Measurements from ENCODE around the gene SREBF2.

SREBF2 gene

DNA sequence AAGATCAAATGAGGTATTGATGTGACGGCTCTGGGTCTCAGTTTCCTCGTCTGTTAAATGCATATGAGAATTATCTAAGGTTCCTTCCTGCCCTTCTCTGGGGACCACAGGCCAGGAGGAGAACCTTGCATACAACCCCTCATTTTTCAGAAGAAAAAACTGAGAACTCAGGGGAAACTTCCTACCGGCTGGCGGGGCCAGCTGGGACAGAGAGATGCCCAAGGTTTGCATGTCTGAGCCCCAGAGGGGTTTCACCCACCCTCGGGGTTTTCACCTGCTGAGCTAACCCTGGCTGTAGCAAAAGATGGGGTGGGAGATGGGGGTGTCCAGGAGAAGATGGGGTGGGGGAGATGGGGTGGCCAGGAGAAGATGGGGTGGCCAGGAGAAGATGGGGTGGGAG, 89.4 kb downstream of the SREBF2 start:
- DNase-seq (ENCODE audit: low read depth): no peak

DNA sequence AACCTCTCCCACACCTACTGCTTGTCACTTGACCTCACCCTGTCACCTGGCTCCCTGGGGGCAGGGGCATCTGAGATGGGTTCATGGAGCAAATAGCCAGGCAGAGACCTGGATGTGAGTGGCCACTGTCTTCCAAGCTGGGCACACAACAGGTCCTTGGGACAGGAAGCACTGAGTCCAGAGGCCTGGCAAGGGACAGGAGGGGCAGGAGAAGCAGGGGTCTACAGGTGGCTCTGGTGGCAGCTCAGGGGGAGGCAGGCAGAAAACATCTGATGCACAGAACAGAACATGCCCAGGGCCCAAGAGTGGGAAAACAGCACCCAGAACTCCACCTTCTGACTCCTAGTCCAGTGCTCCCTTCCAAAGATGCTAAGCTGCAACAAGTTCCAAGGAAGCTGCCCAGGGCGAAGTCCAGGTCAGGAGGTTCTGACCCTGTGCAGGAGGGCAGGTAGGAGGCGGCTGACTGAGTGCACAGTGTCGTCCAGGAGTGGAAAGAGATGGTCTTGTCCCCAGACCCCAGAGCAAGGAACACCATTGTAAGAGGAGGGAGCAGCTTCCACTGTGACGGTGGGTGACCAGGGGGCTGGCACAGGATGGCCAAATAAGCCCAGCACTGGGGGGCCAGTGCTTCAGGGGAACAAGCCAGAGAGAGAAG, 90.2 kb downstream of the SREBF2 start:
- DNase-seq (ENCODE audit: low read depth): no peak

- DNase-seq (ENCODE audit: low read depth): no peak
Observed at GRCh38 chr22:41923595-41924276, 90.8 kb downstream of the SREBF2 start.

GRCh38 chr22:41925783-41926460, 93.0 kb downstream of the SREBF2 start:
- no peak for DNase-seq (ENCODE audit: low read depth)

- DNase-seq (ENCODE audit: low read depth): no peak
Observed at GRCh38 chr22:41927813-41928212, 94.9 kb downstream of the SREBF2 start.

- DNase-seq (ENCODE audit: low read depth): no peak
Observed at GRCh38 chr22:41928593-41929417, 95.9 kb downstream of the SREBF2 start.

- DNase-seq (ENCODE audit: low read depth): no peak
Observed at GRCh38 chr22:41929418-41929810, 96.5 kb downstream of the SREBF2 start.

DNA sequence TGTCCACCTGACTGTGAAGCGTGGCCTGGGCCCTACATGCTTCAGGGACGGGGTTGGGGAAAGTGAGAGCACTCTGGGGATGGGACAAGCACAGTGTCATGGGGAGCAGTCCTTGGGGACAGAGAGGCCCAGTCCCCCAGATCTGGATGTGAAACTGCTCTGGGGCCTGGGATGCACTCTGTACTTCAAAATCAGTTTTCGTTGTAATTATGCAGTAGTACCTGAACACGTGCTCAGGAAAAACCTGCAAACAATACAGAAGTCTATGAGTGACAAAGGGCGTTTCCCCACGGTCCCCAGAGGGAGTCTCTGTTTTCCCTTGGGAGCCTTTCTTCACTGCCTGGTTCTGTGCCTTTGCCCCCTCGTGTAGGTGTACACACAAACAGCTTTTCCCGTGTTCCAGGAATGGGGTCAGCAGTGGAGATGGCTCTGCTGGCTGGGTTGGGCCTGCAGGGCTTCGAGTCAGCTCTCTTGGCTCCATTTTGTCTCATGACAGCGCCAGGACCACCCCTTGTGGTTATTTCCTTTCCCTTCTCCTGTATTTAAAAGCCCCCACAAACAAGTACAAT, 98.9 kb downstream of the SREBF2 start:
- DNase-seq (ENCODE audit: low read depth): no peak

DNA sequence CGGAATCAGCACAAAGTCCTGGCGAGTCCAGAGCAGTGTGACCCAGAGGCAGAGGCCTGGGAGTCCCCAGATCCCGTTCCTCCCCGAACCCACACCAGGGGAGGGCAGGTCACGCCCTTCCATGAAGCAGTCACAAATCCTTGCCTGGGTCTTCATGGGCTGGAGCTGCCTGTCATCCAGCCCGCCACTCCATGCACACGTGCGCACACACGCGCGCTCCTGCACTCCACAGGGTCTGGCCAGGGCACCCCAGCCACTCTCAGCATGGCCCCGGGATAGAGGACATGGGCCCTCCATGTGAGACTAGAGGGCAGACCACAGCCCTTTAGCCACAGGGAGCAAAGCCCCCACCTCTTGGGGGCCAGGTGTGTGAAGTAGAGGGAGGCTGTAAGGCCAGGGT, 99.4 kb downstream of the SREBF2 start:
- DNase-seq (ENCODE audit: low read depth): no peak

DNA sequence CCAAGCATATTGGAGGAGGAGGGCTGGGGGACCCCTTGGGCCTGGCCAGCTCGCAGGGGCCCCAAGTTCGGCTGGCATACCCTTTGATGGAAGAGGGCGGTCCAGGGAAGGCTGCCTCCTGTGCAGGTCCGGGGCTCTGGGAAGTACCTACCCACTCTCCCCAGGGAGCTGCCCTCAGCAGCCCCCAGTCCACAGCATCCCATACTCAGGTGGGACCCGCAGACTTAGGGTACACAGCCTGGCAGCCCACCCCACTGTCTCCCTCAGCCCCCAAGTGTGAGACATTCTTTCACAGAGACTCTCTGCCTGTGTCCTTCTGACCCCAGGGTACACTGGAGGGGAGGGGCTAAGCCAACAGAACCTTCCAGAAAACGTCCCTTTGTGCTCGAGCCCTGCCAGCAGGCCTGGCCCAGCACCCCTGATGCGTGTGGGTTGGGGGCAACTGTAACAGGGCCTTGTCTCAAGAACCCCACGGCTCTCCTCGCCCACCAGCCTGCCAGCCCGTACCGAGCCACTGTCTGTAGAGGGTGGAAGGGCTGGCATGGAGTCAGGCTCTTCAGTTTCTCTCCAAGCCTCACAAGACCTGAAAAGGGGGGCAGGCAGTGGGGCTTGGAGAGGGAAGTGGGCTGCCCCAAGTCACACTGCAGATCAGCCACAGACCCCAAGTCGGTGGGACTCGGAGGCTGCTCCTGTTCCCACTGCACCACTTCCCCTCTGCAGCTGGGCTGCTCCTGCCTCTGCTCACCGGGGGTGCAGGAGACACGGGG, 100.7 kb downstream of the SREBF2 start:
- DNase-seq (ENCODE audit: low read depth): no peak

DNA sequence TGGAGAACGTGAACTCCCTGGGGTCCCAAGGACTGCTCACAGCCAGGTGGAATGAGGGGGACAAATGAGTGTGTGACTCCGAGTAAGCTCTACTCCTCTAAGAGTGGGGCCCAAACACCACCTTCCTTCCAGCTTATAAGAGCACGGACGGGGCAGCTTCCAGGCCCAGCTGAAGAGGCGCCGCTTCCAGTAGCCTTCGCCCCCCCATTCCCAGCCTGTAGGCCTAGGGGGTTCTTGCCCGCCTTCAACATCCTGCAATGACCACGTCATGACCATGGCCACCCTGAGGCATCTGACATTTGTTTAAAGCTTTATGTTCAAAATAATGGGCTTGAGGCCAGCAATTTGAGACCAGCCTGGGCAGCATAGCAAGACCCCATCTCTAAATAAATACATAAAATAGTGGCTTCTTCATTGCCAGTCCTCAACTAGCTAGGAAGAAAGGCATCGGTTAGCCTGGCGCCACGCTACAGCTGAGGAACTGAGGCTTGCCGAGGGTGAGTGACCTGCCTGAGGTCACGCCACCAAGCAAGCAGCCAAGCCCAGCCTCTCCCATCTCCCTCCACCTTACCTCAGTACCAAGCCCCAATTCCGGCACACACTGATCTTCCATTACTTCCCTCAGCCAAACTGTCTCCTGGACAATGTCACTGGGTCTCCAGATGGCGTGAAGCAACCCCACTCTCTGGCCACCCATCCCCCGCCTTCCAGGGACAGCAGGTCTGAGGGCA, 101.5 kb downstream of the SREBF2 start:
- no peak for DNase-seq (ENCODE audit: low read depth)

DNA sequence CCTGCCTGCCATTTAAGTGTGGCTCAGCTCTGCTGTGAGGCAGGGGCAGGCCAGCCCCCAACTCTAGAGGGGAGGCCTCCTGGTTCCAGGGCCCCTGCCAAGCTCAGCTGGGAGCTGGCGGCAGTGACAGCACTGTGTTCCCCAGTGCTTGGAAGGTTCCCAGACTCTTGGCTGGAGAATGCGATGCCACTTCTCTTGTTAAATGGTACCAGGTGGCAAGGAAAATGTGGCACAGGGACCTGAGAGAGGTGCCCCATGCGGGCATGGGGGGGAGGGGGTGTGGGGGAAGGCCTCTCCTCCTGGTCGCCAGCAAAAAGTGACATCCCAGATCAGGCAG, 102.1 kb downstream of the SREBF2 start:
- no peak for DNase-seq (ENCODE audit: low read depth)

- DNase-seq (ENCODE audit: low read depth): no peak
Observed at GRCh38 chr22:41935509-41935908, 102.6 kb downstream of the SREBF2 start.

DNA sequence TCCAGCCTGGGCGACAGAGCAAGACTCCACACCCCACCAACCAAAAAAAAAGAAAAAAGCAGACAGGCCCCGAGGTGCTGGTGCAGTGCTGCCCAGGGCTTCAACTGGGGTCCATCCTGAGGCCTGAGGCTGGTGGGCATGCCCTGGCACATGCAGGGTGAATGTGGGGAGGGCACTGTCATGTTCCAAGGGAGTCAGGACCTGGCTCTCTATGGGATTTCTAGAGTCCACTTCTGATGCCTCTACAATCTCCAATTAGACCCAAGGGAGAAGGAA, 103.9 kb downstream of the SREBF2 start:
- no peak for DNase-seq (ENCODE audit: low read depth)

DNA sequence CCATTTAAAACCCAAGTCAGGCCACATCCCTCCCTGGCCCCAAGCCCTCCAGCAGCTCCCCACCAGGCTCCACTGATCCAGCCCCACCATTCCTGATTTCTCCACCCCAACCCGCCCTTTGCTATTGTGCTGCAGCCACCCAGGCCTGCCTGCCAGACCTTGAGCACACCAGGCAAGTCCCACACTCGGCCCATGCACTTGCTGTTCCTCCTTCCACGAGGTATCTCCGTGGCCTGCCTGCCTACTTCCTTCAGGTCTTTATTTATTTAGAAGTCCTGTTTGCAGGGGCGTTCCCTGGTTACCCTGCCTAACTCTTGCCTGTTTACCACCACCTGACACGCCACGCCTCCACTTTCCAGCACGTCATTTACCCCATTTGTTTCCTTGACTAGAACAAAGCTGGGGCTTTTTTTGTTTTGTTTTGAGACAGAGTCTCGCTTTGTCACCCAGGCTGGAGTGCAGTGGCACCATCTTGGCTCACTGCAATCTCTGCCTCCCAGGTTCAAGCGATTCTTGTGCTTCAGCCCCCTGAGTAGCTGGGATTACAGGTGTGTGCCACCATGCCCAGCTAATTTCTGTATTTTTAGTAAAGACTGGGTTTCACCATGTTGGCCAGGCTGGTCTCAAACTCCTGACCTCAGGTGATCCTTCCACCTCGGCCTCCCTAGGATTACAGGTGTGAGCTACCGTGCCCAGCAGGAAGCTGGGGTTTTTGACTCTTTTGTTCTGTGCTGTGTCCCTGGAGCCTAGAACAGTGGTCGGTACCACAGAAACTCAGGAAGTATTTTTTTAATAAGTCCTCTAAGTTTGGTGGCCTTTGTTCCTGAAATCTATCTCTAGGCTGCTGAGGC, 107.3 kb downstream of the SREBF2 start:
- no peak for DNase-seq (ENCODE audit: low read depth)

GRCh38 chr22:41940832-41941765, 108.2 kb downstream of the SREBF2 start:
- DNase-seq (ENCODE audit: low read depth): peak; percentile 44

DNA sequence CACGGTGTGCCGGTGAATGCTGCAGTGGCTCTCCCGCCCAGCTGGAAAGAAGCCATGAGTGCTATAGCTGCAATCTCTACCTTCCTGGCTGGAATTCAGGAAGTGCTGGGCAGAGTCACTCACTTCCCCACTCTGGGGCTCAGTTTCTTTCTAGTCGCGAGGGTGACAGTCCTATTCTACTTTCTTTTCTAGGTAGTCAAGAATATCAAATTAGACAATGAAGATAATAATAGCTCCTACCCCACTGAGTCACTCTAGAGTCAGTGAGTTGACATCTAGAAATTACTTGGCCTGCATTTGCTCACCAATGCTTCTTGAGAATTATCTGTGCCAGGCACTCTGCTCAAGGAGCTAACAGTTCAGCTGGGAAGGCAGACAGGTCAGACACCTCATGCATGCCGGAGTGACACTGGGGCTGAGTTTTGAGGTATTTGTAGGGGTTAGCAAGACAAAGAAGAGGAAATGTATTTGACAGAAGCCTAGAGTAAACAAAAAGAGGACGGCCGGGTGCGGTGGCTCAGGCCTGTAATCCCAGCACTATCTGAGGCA, 110.8 kb downstream of the SREBF2 start:
- DNase-seq (ENCODE audit: low read depth): no peak

DNA sequence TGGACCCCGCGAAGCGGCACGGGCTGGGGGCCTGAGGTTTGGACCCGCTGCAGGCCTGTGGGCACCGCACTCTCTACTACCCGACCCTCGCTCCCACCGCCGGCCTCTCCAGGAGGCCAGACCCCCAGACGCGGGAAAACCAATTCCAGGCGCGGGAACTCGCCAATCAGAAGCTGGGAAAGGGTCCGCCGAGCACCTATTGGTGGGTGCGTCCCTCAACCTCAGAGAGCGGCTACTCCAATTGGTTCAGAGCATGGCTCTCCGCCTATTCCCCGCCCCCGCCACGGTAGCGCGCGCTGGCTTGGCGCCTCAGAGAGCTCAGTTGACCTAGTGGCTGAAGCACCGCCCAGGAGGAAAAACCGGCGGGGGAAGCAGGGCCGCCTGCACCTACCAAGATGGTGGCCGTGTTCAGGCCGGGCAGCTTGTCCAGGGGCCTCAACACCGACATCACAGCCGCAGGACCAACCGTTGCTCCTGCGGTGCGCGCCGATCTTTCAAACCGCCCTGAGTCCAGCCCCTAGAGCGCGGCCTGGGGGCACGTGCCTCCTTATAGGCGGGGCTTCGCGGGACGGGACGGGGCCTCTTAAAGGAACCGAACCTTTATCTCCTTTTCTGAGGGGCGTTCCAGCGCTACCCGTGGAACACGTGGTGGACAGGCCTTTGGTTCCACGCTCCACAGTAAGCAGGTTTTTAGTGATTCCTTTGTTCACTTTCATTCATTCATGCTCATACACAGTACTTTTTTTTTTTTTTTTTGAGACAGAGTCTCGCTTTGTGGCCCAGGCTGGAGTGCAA, 113.9 kb downstream of the SREBF2 start, which contains the start of gene CENPM:
TSS of gene CENPM (minus strand) at position 524 of the 795 bp plus-strand sequence. CDS start at position 448, 76 bp downstream.
- DNase-seq (ENCODE audit: low read depth): peak; percentile 60

Measured in non-pigmented ciliary epithelial cell (primary cell).